BJ (cell line): ENCODE results near the gene ANKRD40CL. TPM values are rescaled to one million over a fixed set of nuclear protein-coding genes. Genes with fewer than 3 reads are reported as not detected.

Experiments
- CTCF ChIA-PET: fragments of 350-600 bp; formaldehyde crosslinking; extraction: SDS; loops from one replicate; lab custom pipeline; 2021; ENCODE audit warnings: antibody characterized with exemption, inconsistent platforms; lab: Yijun Ruan, JAX
- POLR2A ChIA-PET: fragments of 300-600 bp; sonication (Branson Sonifier 250); formaldehyde crosslinking; extraction: SDS; loops from one replicate; lab custom pipeline; 2021; ENCODE audit warnings: antibody characterized with exemption; lab: Charles Lee
- DNase-seq: peaks from one replicate; pipeline ENCODE4 v3.0.0-alpha.2; 2011; ENCODE audit warnings: low read depth
- H3K27me3 ChIP-seq: 2 replicates; pipeline ENCODE4 v1.6.0; 2011; ENCODE audit warnings: low read length; ENCODE audit not compliant: control insufficient read depth, insufficient read depth
- H3K36me3 ChIP-seq: 2 replicates; pipeline ENCODE4 v1.5.1; 2011; ENCODE audit warnings: low read length; ENCODE audit not compliant: control insufficient read depth, insufficient read depth
- H3K4me3 ChIP-seq: 2 replicates; pipeline ENCODE4 v1.5.1; 2011; ENCODE audit warnings: low read depth, mild to moderate bottlenecking, control low read depth, low read length
- CTCF ChIP-seq: IDR thresholded peaks from 2 replicates; pipeline ENCODE4 v1.5.1; 2011; ENCODE audit warnings: low read depth, mild to moderate bottlenecking, control low read depth, inconsistent platforms, low read length, moderate library complexity; ENCODE audit not compliant: insufficient read depth
- polyA plus RNA-seq: library from polyadenylated mRNA; depleted of rRNA; stranded (reverse); fragments of >200 nt; gene quantifications from 2 replicates; pipeline ENCODE4 v1.2.3, GENCODE V29; 2011

The ANKRD40CL gene
- polyA plus RNA-seq, 1 experiment = not detected

- peaks cover 3% of the 10 kb centered on the region; the same call in 1 of the 2 replicates for H3K36me3 ChIP-seq
- no peaks in the 10 kb centered on the region for H3K27me3 ChIP-seq
- ChIA-PET CTCF (no interaction called here), POLR2A (no interaction called here)
- no peak for DNase-seq
- no peak for TF ChIP-seq CTCF
- no peak overlapping the region for H3K4me3 ChIP-seq
Measured at GRCh38 chr17:50735287-50735686, 32.0 kb downstream of the ANKRD40CL start.

- H3K4me3 ChIP-seq = no peak overlapping the region
- H3K27me3 ChIP-seq = no peaks in the 10 kb centered on the region
- ChIA-PET POLR2A (no interaction called here), CTCF (interaction anchor here (0.7 kb wide), 1 partner anchor 9 kb away, joined by 3 read pairs; no protein-coding TSS in a partner anchor)
- no peak for TF ChIP-seq CTCF
- H3K36me3 ChIP-seq = no peaks in the 10 kb centered on the region
- DNase-seq = no peak
Measured at GRCh38 chr17:50731575-50732460, 35.5 kb downstream of the ANKRD40CL start.

- ChIA-PET POLR2A (no interaction called here), CTCF (no interaction called here)
- Histone ChIP-seq H3K36me3 (no peaks in the 10 kb centered on the region), H3K27me3 (no peaks in the 10 kb centered on the region), H3K4me3 (no peak overlapping the region)
- no peak for DNase-seq
- no peak for TF ChIP-seq CTCF
Measured at GRCh38 chr17:50728881-50729765, 38.2 kb downstream of the ANKRD40CL start.

- ChIA-PET POLR2A (no interaction called here), CTCF (no interaction called here)
- no peaks in the 10 kb centered on the region for H3K36me3 ChIP-seq
- no peak for TF ChIP-seq CTCF
- no peak overlapping the region for H3K4me3 ChIP-seq
- no peak for DNase-seq
- no peaks in the 10 kb centered on the region for H3K27me3 ChIP-seq
Measured at GRCh38 chr17:50728112-50728429, 39.2 kb downstream of the ANKRD40CL start.
